HG03558 (cell line): ENCODE results near the gene PPP1R9A.

ENCODE experiments used
- ATAC-seq: cut with Tn5 transposase; IDR thresholded peaks from one replicate; pipeline ENCODE4 v1.9.1; 2021; ENCODE audit warnings: moderate number of reproducible peaks; ENCODE audit not compliant: unreplicated experiment; ENCODE audit errors: extremely low read depth

PPP1R9A gene

GRCh38 chr7:95155965-95156364, 248.6 kb downstream of the PPP1R9A start:
- no peak for ATAC-seq

DNA sequence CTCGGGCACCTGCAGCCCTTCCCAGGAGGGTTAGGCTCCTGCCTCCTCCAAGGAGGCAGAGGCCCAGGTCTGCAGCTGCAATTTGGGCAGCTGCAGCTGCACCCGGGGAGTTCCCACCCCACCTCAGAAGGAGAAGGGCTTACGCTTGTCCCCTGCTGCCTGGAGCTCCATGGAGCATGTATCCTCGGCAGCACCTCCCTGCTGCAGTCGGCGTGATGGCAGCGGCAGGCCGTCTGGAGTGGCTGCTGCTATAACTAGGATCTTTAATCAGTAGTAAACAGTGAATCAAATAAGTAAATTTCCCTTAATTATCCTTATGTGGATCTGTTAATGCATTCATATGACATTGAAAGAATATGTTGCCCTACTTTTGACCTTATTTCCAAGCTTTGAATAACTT, 250.0 kb downstream of the PPP1R9A start:
- ATAC-seq: no peak

DNA sequence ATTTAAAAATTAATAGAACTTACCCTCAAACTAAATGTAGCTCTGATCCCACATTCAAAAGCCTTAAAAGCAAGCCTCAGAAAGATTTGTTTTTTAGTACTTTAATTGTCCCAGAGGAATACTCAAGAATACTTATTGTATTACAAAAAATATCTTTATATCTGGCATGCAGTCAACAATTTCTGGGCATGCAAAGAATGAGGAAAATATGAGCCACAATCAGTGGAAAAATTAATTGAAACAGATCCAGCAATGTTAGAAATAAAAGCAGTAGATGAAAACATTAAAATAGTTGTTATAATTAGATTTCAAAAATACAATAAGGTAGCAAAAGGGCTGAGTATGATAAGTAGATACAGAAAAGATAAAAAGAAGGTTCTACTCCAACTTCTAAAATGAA, 262.3 kb downstream of the PPP1R9A start:
- ATAC-seq: no peak

DNA sequence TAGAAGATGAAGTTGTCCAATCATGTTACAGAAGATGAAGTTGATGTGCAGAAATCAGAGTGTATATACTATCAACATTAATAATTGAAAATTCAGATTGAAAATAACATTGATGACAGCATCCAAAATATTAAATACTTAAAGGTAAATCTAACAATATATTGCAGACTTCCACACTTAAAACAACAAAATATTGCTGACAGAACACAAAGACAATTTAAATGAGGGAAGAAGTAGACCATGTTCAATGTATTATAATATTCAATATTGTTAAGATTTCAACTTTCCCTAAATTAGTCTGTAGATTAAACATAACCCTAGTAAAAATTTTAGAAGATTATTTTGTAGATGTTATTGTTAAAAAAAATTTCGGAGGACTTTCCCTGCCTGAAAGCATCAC, 265.0 kb downstream of the PPP1R9A start:
- ATAC-seq: no peak

DNA sequence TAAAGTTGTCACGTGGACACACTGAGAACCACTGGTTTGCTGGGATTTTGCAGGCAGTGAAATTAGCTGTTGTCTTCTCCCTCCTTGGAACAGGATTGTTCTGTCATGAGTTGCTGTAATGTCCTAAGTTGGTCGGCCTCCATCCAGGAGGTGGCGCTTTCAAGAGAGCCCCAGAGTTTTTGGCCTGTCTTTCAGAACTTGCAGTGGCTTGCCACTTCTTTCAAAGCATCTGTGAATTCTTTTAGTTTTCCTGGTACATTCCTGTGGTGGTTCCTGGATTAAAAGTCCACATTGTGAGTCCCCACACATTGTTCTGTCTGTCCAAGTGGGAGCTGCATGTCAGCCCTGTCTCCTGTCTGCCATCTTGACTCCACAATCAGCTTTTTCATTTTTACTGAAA, 283.1 kb downstream of the PPP1R9A start:
- ATAC-seq: no peak

DNA sequence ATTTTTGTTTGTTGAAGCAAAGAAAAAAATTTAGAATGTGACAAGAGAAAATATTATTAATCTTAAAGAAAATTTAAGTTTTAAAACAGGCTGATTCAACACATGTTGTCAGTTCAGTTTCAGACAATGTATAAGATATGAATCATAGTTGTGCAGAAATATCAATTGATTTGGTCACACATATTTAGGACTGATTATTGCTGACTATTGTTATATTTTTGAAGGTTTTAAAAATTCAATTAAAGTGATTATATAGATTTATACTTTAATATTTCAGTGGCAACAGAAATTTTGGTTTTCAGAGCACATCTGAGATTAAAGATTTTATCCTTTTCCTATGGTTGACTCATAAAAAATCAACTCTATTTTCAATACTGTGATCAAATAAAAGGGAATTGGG, 284.4 kb downstream of the PPP1R9A start:
- no peak for ATAC-seq

DNA sequence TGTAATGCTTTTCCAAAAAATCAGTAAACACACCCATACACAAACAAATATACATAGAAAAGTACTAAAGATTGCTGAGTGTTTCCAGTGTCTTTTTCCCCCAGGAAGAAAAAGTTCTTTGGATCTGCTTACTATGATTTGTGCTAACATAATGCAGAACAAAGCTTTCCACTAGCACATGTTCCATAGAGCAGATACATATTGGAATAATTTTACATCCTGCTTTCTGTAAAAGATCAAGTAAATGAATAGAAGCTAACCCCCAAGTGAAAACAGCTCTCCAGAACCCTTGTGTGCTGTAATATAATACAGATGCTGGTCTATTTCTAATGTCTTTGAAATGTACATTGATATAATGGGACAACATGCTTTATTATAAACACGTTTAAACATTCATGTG, 291.5 kb downstream of the PPP1R9A start:
- ATAC-seq: no peak

DNA sequence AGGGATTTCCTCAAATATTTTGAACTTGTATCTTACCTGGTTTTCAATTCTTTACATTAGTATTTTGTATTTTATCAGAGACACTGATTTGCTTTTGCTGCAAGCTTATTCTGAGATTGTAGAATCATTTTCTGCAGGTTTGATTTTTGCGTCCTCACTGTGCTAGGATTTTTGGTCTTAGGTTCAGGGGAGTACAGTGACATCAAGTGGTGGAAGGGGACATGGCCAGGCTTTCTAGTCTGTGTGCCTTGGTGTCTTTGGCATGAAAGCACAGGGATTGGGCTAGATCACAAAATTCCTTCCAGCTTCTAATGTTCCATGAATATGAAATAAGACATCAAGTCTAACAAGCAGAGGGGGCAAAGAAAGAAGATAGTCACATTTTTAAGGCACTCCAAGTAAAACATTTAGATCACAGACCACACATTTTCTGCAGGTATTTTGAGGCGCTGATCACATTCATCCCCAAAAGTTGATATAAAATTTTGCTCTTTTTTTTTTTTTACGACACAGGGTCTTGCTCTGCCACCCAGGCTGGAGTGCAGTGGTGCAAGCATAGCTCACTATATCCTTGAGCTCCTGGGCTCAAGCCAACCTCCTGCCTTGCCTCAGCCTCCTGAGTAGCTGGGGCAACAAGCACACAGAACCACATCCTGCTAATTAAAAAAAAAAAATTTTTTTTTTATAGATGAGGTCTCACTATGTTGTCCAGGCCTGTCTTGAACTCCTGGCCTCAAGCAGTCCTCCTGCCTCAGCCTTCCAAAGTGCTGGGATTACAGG, 292.6 kb downstream of the PPP1R9A start:
- no peak for ATAC-seq

DNA sequence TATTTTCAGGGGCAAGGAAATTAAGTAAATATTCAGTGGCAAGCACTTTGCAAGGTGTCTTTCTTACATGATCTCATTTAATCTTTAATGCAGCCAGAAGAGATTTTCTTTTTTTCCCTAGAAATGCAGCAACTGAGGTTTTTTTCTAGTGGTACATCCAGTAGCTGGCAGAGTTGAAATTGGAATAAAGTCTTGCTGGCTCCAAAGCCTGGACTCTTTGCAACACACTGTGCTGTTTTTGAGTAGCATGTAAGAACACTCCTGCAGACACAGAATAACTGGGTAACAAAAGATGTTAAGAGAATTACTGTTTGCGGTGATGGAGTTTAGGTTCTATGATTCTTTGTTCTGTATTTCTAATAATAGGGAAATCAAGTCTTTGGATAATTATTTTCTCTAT, 293.3 kb downstream of the PPP1R9A start:
- ATAC-seq: no peak

GRCh38 chr7:95201727-95202126, 294.3 kb downstream of the PPP1R9A start:
- ATAC-seq: no peak

DNA sequence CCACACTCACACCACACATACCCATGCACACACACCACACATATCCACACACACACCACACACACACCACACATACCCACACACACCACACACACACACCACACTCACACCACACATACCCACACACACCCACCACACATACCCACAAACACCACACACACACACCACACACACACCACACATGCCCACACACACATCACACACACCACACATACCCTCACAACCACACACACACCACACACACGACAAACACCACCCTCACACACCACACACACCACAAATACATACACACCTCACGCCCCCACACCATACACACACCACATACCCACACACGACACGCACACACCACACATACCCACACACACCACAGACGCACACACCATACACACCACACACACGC, 297.2 kb downstream of the PPP1R9A start:
- ATAC-seq: no peak

DNA sequence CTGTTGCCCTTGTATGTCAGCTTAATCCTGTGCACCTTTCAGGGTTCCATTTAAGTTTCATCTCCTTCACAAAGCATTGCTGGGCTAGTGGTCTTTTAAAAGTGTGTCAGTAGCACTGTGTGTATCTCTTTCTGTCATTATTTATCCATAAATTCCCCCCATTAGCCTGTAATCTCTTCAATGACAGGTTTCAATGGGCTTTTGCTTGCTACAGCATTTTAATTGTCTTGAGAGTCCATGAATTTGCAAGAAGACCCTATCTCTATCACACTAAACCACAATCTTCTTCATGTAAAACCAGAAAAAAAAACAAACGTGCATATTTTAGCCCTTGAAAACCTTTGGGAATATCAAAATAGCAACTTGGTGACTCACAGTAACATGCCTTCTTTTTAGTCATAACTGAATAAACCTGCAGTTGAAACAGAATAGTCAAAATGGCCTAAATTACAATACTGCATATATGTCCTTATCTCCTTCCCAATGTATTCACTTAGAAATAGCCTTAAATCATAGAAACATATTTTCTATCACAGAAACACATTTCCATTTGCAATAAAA, 298.4 kb downstream of the PPP1R9A start:
- ATAC-seq: no peak

DNA sequence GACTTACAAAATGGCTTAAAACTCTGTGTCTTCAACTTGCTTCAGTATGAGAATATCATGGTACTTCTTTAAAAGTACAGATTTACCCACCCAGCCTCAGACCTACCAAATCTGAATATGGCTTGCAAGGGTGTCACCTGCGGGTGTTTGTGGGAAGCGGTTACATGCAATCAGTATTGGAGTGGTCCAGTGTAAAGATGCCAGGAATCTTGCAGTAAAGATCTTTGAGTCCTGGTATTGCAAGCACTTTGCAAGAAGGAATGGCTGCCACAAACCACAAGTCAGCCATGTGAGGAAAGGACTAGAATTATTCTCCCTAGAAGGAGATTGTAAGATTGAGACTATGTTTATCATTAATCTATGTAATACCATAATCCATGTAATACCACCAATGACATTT, 301.9 kb downstream of the PPP1R9A start:
- ATAC-seq: no peak

DNA sequence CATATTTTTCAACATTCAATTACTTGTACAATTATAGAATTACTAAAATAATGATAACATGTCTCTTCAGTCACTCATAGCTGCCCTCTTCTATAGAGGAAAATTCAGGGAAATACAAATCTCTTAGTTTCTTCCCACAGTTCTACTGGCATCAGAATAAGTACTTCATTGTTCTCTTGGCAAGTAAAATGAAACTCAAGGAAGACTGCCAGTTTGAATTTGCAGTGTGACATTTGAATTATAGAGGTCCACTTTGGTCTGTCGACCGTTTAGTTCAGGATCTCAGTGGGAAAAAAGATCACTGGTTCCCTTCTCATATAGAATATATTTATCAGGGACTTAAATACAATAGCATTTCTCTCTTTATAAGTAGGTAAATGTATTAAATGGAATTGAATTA, 302.4 kb downstream of the PPP1R9A start:
- ATAC-seq: no peak

DNA sequence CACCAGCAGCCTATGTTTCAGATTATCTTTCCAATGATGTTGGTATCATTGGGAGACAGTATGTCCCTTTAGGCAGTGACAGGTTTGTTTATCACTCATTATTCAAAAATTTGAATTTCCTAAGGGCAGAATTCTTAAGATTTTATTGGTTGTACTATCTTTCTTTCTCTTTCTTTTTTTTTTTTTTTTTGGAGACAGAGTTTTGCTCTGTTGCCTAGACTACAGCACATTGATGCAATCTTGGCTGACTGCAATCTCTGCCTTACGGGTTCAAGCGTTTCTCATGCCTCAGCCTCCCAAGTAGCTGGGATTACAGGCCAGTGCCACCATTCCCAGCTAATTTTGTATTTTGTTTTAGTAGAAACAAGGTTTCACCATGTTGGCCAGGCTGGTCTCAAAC, 305.8 kb downstream of the PPP1R9A start:
- no peak for ATAC-seq

DNA sequence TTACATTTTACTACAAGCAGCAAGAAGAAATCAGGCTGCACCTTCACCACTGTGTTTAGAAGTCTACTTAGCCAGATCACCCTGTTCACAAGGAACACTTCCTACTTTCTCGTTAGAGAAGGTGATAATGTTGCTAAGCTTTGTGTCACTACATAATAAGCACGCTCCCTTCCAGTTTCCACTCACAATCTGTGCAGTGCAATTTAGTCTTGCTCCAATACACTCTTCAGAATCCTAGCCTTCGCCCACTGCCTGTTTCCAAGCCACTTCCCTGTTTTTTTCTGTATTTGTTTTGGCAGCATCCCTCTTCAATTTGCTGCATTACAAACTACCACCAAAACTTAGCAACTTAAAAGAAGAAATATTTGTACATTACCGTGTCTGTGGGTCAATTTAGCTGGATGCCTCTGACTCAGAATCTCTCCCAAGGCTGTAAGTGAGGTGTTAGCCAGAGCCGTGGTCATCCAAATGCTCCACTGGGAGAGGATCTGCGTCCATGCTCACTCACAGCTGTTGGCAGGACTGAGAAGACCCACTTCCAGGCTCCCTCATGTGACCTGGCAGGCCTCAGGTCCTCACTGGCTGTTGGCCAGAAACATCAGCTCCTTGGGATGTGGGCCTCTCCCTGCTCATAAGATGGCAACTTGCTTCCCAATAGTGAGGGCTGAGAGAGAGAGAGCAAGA, 306.6 kb downstream of the PPP1R9A start:
- ATAC-seq: no peak

DNA sequence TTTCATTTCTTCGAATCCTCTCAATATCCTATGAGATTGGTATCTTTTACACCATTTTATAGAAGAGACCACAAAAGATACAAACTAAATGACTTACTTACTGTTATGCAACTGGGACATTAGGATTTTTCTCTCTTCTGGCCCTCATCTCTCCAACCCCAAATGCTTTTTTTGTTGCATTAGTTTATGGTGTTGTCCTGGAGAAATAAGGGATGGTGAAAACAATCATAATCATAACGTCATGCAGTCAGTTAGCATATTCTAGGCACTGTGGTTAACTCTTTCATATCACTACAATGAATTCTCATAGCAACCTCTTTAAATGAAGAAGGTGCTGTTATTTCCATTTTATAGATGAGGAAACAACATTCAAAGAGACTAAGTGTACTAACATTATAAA, 312.3 kb downstream of the PPP1R9A start:
- no peak for ATAC-seq

GRCh38 chr7:95220328-95220727, 312.9 kb downstream of the PPP1R9A start:
- no peak for ATAC-seq

DNA sequence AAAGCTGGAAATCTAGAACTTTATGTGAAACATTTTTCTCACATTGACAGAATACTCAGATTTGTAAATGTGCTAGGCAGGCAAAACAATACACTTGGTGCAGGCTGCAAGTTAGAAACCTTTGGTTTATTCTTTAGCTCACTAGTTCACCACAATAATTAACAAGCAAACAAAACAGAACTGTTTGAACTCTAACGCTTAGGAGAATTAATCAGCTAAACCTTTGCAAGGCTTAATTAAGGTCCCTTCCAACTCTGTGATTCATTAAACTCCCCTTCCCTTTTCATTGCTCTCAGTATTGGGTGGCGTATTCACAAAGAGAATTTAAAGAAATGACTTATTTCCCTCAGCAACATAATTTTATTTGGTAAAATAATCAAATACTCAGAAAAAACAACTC, 317.9 kb downstream of the PPP1R9A start:
- no peak for ATAC-seq

DNA sequence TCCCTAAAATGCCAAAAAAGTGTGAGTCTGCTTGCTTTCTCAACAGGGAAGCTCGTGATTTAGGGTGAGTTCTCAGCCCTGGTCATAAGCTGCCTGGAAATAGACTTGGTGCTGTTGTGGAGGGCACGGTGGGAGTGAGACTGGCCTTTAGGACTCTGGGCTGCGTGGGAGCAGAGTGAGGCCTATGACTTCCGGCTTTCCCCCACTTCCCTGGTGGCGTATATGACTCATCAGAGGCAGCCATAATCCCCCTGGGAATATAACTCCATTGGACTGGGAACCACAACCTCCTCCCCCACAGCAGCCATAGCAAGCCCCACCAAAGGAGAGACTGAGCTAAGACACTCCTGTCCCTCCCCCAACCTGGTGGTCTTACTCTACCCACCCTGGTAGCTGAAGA, 321.9 kb downstream of the PPP1R9A start:
- ATAC-seq: no peak

- ATAC-seq: no peak
Observed at GRCh38 chr7:95238252-95238943, 331.0 kb downstream of the PPP1R9A start.
